DND-41 (cell line): ENCODE results near the gene STOML1.

Experiments used
- CTCF ChIP-seq: IDR thresholded peaks from 2 replicates; pipeline ENCODE4 v1.5.1; 2012; ENCODE audit warnings: borderline replicate concordance, low read length, moderate library complexity, mild to moderate bottlenecking; ENCODE audit not compliant: poor library complexity, severe bottlenecking; ENCODE audit errors: extremely low read depth
- EZH2 ChIP-seq: IDR thresholded peaks from 3 replicates; pipeline ENCODE4 v1.6.1; 2012; ENCODE audit warnings: borderline replicate concordance, low read depth, mild to moderate bottlenecking, moderate library complexity, low read length, inconsistent platforms; ENCODE audit not compliant: severe bottlenecking

DNA sequence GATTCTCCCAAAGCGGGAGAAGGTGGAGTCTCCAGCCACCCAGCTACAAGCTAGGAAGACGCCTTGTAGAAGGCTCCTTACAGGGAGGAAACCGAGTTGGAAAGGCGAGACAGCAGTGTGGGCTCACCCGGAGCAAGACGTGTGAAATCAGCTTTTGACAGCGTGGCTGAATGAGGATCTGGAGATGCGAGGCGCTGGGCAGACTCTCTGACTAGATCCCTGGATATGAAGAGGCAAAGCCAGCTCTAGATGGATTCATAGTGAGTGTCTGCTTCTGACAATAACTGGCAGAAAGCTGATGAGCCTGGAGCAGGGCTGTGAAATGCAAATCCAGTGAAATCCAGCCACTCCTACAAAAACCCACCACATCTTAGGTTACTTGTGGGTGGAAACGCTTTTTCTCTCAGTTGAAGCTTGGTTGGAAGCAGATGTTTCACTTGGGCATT is 49.2 kb upstream of the STOML1 start:
- TF ChIP-seq CTCF = no peak
- no peak for TF ChIP-seq EZH2
